Measurements from ENCODE around the gene PLEKHG5.

PLEKHG5 gene

DNA sequence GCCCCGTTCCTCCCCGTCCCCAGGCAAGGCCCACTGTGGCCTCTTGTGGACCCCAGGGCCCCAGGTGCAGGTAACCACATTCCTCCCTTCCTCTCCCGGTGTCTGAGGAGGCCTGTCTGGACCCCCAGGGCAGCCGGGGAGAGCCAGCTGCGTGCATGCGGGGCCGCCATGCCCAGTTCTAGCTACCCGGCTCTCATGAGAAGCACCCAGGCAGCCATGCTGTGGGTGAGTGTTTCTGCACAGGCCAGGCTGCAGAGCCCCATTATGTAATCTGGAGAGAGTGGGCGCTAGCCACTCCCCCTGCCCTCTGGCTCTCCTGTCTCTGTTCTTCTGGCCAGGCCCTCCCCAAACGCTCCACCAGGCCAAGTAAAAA, 18.4 kb upstream of the PLEKHG5 start:
- peak in 5 of 56 donors; percentile 20 to 50 (median 23) for DNase-seq

DNA sequence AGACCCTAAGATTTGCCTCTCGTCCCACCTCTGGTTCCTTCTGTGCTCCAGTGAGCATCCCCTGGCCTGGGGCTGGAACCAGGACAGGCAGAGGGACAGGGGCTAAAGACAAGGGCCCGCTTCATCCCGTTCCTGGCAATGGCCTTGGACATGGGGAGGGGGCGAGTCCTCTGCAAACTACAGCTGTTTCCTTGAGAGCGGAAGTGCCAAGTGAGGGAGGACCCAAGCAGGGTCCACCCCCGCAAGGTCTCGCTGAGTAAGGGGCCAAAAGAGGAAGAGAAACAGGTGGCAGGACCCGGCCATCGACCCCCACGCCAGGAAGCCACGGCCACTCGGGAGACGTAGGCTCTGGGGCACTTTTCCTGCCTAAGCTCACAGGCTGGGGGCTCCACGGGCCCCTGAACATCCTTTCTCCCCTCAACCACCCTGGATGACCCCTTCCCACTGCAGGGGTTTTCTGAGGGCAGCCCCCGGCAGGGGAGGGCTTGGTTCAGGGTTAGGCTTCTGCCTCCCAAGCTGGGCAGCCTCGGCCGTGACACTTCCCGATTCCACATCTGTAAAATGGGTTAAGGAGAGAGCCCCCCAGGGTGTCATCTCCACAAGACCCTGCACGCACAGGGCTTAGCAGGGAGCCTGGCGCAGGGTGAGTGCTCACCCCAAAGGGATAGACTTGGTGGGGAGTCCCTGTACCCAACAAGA, 17.9 kb upstream of the PLEKHG5 start:
- DNase-seq, result peak in 1 of 56 donors; percentile 17

DNA sequence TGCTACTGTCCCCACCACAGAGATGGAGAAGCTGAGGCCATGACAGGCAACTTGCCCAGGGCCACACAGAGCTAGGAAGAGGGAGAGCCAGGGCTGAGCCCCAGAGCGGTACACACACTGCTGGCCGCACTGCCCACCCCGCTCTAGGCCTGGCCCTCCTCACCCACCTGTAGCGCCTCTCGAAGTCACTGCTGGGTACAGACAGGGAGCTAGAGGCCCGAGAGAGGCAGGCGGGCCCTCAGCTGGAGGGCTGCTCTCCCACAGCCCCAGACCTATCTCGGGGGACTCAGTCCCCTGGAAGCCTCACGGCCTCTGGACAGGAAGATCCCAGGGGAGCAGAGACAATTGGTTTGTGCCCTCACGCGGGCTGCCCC, 17.3 kb upstream of the PLEKHG5 start:
- no peak for DNase-seq

DNA sequence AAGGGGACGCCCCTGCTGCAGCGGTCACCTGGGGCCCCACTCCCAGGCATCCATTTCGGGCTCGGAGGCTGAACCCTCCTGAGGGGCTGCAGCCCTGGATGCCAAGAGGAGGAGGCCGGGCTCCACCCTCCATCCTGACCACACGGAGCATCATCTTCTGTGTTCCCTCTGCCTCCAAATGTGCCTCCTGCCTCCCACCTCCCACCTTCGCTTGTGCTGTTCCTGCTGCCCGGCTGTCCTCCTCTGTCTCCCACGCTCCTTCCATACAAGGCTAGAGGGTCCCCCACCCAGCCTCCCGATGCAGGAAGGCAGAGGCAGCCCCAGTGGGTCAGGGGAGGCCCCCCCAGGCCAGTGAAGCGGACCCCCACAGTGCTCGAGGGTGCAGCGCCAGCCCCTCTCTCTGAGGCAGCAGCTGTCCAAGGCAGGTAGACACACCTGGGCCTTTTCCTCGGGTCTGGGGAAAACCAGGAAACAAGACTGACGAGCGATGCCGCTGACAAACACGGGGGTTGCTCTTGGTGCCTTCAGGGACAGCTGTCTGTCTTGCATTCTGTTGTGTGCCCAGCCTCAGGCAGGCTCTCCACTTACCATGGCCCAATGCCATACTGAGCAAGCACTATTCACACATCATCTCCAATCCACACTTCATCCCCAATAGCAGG, 16.8 kb upstream of the PLEKHG5 start:
- DNase-seq, result no peak

DNA sequence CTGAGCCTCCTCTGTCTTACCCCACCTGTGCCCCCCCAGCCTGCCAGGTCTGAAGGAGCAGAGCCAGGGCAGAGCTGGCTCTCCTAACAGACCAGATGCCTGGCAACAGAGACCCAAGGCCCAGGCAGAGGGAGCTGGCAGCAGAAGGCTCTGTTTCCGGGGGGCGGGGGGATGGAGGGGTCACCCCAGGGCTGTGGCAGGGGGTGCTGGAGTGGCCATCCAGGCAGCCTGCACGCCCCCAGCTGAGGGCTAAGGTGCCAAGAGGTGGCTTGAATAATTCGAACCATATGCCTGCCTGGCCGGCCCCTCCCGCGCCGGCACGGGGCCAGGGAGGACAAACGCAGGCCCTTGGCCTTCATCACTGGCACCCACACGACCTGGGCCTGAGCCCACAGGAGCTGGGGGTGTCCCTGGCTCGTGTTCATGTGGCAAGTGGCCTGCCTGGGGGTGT, 16.0 kb upstream of the PLEKHG5 start:
- DNase-seq, result peak in 6 of 56 donors; percentile 22 to 43 (median 28)

DNA sequence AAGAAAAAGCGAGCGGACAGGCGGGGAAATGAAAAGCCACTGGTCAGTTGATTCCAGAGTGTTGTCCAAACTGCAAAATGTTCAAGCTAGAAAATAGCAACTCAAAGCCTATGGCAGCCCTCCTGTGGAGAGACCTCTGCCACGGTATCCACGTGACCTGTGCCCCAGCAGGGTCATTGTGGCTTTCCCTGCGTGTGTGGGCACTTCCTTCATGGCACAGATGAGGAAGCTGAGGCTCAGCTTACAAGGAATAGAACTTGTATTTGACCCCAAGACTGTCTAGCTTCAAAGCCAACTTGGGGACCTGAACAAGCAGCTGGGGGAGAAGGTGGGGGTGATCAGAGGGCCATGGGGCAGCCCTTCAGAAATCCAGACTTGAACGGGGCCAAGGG, 15.6 kb upstream of the PLEKHG5 start:
- DNase-seq, result peak in 3 of 56 donors; percentile 9 to 35 (median 30)

DNA sequence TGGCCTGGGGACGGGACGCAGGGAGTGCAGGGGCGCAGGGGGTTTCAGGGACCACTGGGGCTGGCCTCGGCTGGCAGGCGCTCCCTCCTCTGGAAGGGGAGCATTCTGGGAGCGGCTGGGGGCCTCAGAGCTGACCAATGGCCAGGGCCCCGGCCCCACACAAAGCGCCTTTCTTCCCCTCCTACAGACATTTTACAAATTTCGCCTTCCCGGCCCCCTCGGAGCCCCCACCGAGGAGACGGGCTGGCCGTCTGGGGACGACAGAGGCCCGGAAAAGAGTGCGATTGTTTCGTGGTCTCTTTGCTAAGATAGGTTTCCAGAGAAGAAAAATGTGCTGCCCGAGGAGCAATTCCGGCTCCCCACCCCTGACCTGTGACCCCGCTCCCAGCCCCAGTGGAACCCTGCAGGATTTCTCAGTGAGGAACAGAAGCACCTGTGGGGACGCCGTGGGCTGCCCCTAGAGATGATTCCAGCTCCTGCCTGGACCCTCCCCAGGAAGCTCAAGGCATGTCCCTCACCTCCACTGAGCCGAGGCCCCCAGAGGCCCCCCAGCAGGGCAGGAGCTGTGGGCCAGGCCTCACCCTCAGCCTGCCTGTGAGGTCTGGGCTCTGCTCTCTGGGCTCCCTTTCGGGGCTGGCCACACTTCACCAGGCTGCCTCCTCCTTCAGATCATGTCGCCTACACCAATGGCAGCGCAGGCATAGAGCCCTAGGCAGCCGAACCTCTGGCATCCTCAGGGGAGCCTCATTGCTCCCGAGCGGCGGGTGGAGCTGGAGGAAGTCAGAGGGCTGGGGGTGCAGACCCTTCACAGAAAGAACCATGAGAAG, 15.0 kb upstream of the PLEKHG5 start:
- DNase-seq, result no peak

DNA sequence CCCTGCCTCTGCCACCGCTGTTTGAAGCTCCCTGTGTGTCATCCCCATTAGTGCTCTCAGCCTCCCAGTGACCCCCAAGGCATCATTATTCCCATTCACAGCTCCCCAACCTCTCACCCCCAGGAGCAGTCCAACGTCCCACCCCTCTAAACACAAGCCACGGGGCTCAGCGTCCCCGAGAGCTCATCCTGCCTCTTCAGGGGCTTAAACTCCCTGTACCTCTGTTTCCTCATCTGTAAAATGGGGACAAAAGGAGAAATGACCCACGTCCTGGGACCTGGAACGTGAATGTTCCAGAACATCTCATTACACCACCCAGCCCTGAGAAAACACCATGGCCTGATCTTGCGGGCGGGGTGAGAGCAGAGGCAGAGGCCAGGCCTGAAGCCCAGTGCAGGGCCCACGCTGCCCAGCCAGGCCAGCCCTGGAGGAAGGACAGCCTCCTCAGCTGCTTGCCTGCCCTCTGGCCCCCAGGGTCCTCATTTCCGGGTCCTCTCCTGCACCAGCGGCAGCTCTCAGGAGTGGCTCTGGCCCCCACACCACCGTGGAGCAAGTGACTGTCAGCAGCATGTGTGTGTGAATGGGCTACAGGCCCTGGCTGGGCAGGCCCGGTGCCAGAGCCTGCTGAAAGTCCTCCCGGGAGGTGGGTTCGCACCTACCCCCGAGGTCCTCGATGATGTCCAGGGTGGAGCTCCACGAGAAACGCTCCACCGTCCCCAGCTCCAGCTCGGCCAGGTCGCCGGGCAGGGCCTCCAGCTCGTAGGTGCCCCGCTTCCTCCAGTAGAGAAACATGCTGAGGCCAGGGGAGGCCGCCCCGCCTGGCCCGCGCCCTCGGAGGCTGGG, 14.1 kb upstream of the PLEKHG5 start:
- DNase-seq, result no peak

DNA sequence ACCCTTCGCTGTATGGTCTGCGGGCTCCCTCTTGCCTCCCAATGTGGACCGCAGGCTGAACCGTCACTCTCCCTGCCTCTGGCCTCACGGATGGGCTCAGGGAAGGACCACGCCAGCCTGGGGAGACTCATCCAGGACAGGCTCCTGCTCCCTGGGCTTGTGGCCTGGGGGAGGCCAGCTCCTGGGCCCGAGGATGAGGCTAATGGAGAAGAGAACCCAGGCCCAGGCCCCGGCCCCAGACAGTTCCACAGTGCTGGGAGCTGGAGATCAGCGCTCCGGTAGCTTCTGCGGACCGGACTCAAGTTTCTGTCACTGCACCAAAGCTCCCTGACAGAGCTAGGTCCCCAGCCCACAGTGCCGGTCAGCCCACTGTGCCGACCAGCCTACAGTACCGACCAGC, 13.4 kb upstream of the PLEKHG5 start:
- DNase-seq, result no peak

DNA sequence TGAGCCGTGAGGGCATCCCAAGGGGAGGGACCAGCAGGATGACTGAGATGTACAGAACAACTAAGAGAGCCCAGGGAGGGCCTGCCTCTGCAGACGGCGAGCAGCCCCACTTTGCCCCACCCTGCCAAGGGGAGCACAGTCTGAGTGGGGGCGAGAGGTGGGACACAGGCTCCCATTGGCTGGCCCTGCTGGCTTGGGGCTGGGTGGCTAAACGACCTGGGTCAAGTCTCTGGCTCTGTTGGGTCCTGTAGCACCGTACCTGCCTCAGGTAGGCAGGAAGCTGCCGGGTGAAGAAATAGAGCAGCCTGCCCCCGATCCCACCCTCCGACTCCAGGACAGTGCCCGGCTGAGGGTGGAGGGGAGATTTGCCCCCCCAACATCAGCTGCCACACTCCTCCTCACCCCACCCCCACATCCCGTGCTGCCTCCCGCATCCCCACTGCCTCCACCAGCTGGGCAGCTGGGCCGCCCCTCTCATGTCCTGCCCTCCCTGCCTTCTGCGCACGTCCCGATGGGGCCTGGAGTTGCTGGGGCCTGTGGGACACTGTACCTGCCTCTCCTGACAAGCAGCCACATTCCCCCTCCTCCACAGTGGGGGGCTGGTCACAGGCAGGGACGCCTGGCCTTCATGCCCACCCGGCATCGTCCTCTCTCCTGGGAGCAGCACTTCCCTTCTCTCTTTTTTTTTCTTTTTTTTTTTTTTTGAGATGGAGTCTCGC, 12.6 kb upstream of the PLEKHG5 start:
- DNase-seq, result no peak

DNA sequence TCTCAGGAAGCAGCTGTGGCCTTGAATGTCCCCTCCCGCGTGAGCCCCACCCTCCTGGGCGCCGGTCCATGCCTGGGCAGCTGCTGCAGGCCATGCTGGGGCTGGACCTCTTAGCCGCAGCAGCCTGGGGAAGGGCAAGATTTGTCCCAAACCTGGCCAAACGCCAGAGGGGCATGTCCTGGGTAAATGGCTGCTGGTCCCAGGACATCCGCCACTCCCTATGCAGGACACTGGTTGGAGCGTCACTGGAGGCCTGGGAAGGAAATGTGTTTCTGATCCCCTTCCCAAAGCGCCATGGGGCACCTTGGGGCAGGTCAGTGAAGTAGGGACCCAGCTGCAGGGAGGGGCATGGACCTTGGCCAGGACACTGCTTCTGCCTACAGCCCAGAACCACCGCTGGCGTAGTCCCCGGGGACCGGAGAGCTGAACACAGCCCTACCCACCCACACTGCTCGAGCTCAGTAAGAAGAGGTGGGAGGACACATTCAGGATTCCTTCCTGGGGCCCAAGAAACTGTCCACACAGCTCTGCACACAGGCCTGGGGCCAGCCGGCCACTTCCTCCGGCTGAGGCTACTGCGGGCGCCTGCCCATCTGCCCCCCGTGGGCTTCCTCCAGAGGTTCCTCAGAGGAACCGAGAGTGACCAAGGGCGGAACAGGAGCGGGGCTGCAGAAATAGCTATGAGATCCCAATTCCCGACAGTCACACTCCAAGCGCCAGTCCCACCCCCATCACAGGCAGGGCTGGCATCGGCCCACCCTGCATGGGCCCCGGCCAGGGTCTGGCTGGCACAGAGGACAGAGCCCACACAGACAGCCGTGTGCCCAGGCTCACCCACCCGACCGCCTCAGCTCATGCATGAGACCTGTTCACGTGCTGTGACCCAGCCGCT, 10.8 kb upstream of the PLEKHG5 start:
- DNase-seq, result peak in 19 of 56 donors; percentile 10 to 51 (median 30)

DNA sequence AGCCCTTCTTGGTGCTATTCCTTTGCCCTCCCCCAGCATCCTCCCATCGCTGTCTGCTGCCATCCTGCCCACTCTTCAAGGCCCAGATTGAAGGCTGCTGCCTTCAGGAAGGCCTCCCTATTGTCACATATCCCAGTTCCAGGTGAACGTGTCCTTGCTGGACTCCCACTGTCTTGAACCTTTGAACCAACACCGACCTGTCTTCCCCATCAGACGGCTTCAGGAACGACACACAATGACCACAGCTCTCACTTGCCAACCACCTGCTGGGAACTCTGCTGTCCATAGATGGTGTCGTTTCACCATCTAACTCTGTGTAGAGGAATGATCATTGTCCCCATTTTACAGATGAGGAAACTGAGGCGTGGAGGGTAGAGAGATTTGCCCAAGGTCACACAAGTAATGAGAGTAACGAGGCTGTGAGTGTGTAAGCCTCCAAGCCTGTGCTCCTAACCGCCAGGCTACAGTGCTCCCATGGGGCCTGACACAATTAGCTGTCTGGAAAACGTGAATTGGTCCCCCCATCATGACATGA, 9.9 kb upstream of the PLEKHG5 start:
- no peak for DNase-seq

DNA sequence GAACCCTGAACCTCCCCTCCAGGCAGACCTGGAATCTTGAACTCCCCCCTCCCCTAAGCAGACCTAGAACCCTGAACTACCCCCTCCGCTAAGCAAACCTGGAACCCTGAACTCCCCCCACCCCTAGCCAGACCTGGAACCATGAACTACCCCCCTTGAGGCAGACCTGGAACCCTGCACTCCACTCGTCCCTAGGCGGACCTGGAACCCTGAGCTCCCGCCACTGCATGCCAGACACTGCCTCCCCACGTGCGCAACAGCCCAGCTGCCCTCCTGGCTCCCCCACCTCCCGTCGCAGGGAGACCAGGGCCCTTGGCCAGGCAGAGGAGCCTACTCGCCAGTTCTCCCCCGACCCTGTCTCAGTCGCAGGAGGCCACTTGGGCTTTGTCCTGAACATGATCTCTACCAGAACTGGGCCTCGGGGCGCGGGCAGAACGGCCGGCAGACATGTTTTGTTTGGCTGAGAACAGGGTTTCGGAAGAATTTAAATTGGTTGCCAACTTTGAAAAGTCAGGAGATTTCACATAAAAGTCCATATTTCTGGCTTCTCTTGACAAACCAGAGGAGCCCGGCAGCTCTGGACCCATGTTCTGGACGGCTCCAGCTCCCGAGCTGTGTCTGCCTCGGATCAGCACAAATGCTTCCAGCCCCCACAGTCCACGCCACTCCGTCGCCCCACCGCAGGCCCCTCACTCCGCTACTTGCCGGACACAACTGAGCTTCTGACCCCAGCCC, 9.2 kb upstream of the PLEKHG5 start:
- no peak for DNase-seq

DNA sequence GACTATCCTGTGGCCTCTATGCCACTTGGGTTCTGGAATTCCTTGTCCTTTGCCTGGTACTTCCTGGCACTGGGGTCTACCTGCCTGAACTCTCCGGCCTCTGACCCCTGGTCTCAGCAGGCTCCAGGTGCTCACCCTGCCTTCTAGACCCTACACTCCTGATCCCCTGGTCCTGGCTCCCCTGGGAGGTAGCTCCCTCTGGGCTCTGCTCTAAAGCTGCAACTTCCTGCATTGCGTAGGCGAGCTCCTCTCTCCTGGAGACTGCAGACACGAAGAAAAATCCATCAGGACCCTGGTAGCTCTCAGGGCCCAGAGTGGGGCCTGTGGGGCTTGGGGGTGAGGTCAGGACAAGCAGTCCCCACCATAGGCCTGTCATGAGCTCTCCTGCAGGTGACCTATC, 7.8 kb upstream of the PLEKHG5 start:
- DNase-seq, result no peak

DNA sequence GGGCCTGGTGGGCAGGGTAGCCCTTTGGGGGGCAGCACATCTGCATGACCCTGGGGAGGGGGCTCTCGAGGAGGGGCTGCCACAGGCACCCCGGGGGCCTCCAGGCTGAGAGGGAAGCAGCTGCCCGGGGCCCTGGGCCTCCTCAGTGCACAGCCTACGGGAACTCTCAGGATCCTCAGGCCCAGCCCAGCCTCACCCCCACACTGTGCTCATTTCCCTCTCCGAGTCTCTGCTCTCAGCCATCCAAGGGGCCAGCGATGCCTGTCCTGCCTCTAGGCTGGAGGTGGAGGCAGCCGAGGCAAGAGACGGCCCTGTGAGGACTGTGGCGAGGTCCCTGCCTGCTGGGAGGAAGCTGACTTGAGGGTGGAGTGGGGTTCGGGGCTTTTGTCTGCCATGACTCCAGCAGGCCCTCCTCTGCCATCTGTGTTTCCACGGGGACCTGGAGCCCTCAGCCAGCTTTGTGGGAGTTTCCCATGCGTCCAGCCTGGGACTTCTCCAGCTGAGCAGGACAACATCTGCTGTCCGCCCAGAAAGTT, 7.2 kb upstream of the PLEKHG5 start:
- DNase-seq, result no peak

DNA sequence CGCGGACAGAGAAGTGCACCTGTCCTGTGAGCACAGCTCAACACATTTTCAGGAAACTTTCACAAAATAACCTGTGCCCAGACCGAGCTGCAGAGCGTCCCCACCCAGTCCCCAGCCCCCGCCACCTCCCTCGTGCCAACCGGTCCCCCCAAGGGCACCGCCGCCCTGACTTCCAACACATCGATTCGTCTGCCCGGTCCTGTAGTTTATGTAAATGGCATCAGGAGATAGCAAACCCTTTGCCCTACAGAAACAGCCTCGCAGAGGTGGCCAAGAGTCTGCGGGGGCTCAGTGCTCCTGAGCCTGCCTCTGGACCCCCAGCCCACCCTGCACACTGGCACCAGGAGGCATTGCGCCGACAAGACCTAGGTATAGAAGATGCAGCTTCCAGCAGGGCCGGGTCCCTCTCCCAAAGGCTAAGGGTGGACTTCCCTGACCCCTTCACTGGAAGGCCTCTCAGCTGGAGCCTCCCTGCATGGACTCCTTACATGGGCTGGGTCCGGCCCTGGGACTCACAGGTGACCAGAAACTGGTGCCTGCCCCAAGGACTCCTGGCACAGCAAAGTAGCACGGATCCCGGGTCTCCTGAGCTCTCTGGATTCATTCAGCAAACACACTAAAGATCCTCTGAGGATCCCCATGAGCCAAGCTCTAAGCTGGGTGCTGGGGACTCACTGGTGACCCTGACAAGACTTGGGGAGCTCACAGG, 6.6 kb upstream of the PLEKHG5 start:
- no peak for DNase-seq

DNA sequence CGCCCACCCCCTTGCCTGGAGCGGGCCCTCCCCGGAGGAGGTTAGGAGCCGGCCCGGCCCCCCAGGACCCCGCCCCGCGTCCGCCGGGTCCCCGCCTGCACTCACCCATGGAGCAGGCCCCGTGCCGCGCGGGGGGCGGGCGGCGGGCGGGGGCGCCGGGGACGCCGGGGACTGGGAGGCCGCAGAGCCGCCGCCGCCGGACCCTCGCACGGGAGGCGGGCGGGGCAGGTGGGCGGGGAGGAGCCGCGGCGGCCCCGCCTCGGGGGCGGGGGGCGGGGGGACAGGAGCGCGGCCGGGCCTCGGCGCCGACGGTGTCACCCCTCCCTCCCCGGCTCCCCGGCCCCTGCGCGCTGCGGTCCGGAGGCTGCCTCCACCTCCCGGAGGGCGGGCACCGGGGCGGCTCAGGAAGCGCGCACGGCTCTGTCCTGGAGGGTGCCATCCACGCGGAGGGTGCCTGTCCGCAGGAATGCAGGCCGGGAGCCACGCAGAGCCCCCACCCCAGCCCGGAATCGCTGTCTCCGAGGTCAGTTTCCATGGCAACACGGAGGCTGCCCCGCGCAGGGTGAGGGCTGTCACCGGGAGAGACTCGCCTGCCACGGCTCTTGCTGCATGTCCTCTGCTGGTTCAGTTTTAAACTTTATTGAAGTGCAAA, 5.9 kb upstream of the PLEKHG5 start:
- DNase-seq, result peak in 19 of 56 donors; percentile 10 to 73 (median 26)

Measured in nucleus accumbens (tissue), 56 donors.